Thyroid gland (tissue), 4 donors: ENCODE results near the gene KRTAP12-1. TPM values are rescaled to one million over a fixed set of nuclear protein-coding genes. Genes with fewer than 3 reads are reported as not detected.

ENCODE experiments used
- DNase-seq, 2 donors: peaks; one replicate each; pipeline ENCODE4 v3.0.0-alpha.2; 2019
- H3K27ac ChIP-seq, 3 donors: fragments of 200-600 bp; sonication (generic); 1 replicate in 2 of 3; 2 replicates in 1 of 3; pipeline ENCODE4 v1.5.1; 2016 to 2019; ENCODE audit warnings: mild to moderate bottlenecking in 1 of 3, moderate library complexity in 1 of 3
- H3K27me3 ChIP-seq: fragments of 200-600 bp; sonication (generic); one replicate; pipeline ENCODE4 v1.5.1; 2019
- H3K36me3 ChIP-seq, 2 donors: fragments of 200-600 bp; sonication (generic); one replicate each; pipeline ENCODE4 v1.5.1; 2016 to 2019
- H3K4me1 ChIP-seq, 2 donors: fragments of 200-600 bp; sonication (generic); one replicate each; pipeline ENCODE4 v1.5.1; 2017 to 2019
- H3K4me3 ChIP-seq, 3 donors: fragments of 200-600 bp; sonication (generic); replicated peaks in 1 of 3; 1 replicate in 2 of 3; 2 replicates in 1 of 3; pipeline ENCODE4 v1.5.1; 2016; ENCODE audit warnings: mild to moderate bottlenecking in 1 of 3
- H3K9me3 ChIP-seq: fragments of 200-600 bp; sonication (generic); one replicate; pipeline ENCODE4 v1.5.1; 2017
- POLR2A ChIP-seq, 2 donors: fragments of 450-650 bp; IDR thresholded peaks; one replicate each; pipeline ENCODE4 v1.6.1; 2017; ENCODE audit warnings: antibody characterized with exemption in 2 of 2, mild to moderate bottlenecking in 2 of 2, moderate library complexity in 1 of 2
- WGBS, 2 donors: methylation state at CpG; one replicate each; pipeline ENCODE4 v1.1.5; 2017; 5-methylcytosine and 5-hydroxymethylcytosine counted together
- intact Hi-C: fragments of 100-400 bp; cut with DNase I; formaldehyde crosslinking; loops from one replicate; pipeline ENCODE4 v1.15.1; 2023
- total RNA-seq, 4 donors: library from RNA; depleted of rRNA; stranded (reverse); fragments of >200 nt; gene quantifications; one replicate each; pipeline ENCODE4 v1.2.3, GENCODE V29; 2016
- TF ChIP-seq, protein P1 (sequence below), 6 experiments: fragments of 200-600 bp in 3 of 6; fragments of 450-650 bp in 3 of 6; sonication (generic) in 3 of 6; IDR thresholded peaks; one replicate each; pipeline ENCODE4 v1.5.1; 2016 to 2019; ENCODE audit warnings: antibody characterized with exemption in 6 of 6, mild to moderate bottlenecking in 2 of 6, inconsistent platforms in 1 of 6, moderate library complexity in 1 of 6

The KRTAP12-1 gene
- total RNA-seq, 4 donors from 2014 or later = 0.78 TPM; not detected in 3

DNA sequence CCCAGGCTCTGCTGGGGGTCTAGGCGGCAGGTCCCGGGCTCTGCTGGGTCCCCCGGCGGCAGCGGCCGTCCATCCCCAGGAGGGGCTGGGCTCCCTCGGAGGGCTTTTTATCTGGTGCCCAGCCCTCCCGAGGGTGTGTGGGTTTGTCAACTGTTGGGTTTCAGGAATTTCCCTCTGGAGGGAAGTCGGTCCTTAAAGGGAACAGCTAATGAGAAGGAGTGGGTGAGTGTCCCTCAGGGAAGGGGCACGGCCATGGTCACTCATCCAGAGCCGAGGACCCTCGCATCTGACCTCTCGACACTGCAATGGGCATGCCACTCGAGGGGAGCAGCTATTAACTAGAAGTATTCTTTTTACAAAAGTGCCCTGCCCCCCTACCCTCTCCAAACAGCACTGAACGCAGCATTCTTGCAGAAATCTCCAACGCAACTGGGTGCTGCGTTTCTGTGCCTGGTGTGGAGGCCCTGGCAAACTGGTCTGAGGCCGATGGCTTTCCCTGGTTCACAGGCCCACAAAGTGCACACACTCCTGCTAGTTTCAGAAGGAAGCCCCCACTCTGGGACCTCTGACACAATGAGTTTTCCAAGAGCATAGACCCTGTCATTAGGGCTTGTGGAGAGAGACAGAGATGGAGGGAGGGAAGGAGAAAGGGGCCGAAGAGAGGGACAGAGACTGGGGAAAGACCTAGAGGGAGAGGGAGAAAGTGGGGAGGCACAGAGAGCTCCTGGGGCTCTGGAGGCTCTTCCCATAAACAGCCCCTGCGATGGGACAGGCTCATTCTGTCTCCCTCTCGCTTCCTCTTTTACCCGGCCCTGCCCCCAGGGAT lies 30.5 kb upstream of the KRTAP12-1 start:
- peak in 1 of 2 donors; percentile 63 for DNase-seq
- Histone ChIP-seq H3K27me3 (peaks cover 6% of the 10 kb centered on the region), H3K36me3 (no peaks in the 10 kb centered on the region), H3K27ac (no peak overlapping the region), H3K4me3 (no peak overlapping the region), H3K9me3 (no peaks in the 10 kb centered on the region), H3K4me1 (peaks cover 16 to 57% of the 10 kb centered on the region in 2 donors)
- 15 to 19% methylated on average over 19 to 22 of the region's 22 CpGs for WGBS, 2 donors
- TF ChIP-seq POLR2A (IDR thresholded peaks at IDR 0.05) = no peak
- TF ChIP-seq, protein P1, sequence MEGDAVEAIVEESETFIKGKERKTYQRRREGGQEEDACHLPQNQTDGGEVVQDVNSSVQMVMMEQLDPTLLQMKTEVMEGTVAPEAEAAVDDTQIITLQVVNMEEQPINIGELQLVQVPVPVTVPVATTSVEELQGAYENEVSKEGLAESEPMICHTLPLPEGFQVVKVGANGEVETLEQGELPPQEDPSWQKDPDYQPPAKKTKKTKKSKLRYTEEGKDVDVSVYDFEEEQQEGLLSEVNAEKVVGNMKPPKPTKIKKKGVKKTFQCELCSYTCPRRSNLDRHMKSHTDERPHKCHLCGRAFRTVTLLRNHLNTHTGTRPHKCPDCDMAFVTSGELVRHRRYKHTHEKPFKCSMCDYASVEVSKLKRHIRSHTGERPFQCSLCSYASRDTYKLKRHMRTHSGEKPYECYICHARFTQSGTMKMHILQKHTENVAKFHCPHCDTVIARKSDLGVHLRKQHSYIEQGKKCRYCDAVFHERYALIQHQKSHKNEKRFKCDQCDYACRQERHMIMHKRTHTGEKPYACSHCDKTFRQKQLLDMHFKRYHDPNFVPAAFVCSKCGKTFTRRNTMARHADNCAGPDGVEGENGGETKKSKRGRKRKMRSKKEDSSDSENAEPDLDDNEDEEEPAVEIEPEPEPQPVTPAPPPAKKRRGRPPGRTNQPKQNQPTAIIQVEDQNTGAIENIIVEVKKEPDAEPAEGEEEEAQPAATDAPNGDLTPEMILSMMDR (IDR thresholded peaks at IDR 0.05) = no peak
- intact Hi-C loops = no loop called here

DNA sequence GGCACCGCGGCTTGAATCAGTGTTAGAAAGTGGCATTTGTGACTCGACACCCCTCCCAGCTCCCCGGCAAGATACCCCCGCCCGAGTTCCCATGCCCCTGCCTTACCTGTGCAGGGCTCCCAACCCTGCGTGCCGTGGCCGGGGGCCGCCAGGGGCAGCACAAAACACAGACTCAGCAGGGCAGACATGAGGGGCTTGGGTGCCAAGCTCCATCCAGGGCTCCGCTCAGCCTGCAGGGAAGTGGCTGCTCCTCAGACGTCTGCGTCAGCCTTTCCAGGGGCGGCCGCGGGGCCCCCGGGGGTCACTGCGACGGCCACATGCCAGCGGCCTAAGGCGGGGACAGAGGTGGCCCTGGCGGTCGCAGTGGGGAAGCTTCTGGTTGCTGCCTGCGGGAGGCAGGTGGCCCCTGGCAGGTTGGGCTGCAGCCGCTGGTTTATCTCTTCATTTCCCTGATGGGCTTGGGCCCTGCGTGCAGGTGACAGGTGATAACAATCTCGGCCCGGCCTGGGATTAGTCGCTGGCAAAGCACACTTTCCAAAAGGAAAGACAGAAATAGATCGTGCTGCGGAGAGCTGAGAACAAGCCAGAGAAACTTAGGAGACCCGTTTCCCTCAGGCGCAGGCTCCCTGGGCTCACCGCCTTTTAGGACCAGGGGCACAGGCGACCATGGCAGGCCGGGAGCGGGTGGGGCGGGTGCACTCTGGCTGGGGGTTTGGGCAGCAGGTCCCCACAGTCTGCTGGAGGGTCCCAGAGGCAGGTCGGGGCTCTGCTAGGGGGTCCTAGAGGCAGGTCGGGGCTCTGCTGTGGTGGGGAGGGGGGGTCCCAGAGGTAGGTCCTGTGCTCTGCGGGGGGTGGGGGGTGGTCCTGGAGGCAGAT lies 29.6 kb upstream of the KRTAP12-1 start, which contains the start of gene TSPEAR:
TSS of gene TSPEAR (minus strand) at position 246 of the 876 bp plus-strand sequence. CDS start at position 188, 58 bp downstream.
- Histone ChIP-seq H3K9me3 (no peaks in the 10 kb centered on the region), H3K4me3 (peak within 1 kb of the TSS in 1 of 3 donors; percentile 15), H3K36me3 (no peaks in the 10 kb centered on the region), H3K4me1 (peaks cover 16 to 59% of the 10 kb centered on the region in 2 donors), H3K27me3 (peaks cover 6% of the 10 kb centered on the region), H3K27ac (no peak within 1 kb of the TSS)
- whole genome bisulfite sequencing, 2 donors = 4 to 5% methylated on average over 20 to 28 of the region's 41 CpGs
- no peak for TF ChIP-seq POLR2A (IDR thresholded peaks at IDR 0.05)
- TF ChIP-seq, protein P1 (IDR thresholded peaks at IDR 0.05) = peak in 1 of 6 experiments; percentile 11
- intact Hi-C loops = no loop called here
- DNase-seq = peak; percentile 45 to 55

DNA sequence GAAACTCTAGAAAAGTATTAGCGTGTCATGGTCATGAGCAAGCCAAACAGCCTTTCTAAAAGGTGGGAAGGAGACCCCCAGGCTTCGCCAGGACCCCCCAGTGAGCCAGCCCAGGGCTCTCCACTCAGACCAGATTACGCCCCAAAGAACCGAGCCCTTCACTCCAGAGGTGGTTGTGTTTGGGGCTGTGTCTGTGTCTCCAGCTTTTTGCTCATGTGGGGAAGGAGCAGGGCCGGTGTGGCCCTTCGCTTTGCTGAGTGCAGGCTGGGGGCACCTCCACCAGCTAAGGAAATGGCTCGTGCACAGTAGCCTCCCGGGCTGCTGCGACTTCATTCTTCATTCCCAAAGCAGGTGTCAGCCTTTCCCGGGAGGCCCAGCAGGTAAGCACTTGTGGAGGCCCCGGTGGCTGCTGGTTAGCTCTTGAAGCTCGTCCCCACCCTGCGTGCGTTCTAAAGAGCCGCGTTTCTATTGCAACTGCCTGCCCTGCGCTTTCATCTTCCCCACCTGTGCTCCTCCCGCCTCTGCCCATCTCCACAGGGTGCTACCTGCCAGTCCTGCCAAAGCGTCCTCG lies 28.9 kb upstream of the KRTAP12-1 start:
- Histone ChIP-seq H3K27me3 (peaks cover 9% of the 10 kb centered on the region), H3K4me1 (peaks cover 16 to 59% of the 10 kb centered on the region in 2 donors), H3K36me3 (no peaks in the 10 kb centered on the region), H3K4me3 (peak overlapping the region in 1 of 3 donors; percentile 15), H3K27ac (no peak overlapping the region), H3K9me3 (no peaks in the 10 kb centered on the region)
- DNase-seq = peak; percentile 67 to 75
- TF ChIP-seq, protein P1 (IDR thresholded peaks at IDR 0.05) = no peak
- no peak for TF ChIP-seq POLR2A (IDR thresholded peaks at IDR 0.05)
- WGBS, 2 donors = 7 to 25% methylated on average over 4 to 20 of the region's 20 CpGs
- intact Hi-C loops = no loop called here

DNA sequence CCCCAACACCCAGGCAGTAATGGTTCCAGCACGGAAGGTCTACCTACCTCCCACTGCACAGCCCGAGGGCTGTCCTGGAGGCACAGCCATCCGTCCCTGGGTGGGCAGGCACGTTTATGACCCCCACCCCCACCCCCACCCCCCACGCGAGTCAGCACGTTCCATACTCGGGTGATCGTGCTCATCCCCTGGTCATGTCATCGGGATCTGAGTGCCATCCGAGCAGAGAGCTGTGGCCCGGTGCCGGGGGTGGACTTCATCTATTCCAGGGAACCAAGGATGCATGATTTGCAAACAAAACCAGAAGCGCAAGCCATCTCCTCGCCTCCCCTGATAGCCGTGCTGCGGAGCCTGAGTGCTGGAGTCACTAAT lies 28.3 kb upstream of the KRTAP12-1 start:
- Histone ChIP-seq H3K4me3 (no peak overlapping the region), H3K4me1 (peaks cover 16 to 59% of the 10 kb centered on the region in 2 donors), H3K36me3 (no peaks in the 10 kb centered on the region), H3K27me3 (peaks cover 9% of the 10 kb centered on the region), H3K27ac (no peak overlapping the region), H3K9me3 (no peaks in the 10 kb centered on the region)
- no peak for TF ChIP-seq POLR2A (IDR thresholded peaks at IDR 0.05)
- TF ChIP-seq, protein P1 (IDR thresholded peaks at IDR 0.05) = no peak
- DNase-seq = no peak
- intact Hi-C loops = no loop called here
- WGBS, 2 donors = 13 to 21% methylated on average over 7 to 15 of the region's 17 CpGs
